ENCODE data around the gene GPR162. TPM values are rescaled to one million over a fixed set of nuclear protein-coding genes. Genes with fewer than 3 reads are reported as not detected.

The GPR162 gene
- total and polyA plus RNA-seq, 7 donors: 1.2 to 16.1 (median 7.3) TPM

DNA sequence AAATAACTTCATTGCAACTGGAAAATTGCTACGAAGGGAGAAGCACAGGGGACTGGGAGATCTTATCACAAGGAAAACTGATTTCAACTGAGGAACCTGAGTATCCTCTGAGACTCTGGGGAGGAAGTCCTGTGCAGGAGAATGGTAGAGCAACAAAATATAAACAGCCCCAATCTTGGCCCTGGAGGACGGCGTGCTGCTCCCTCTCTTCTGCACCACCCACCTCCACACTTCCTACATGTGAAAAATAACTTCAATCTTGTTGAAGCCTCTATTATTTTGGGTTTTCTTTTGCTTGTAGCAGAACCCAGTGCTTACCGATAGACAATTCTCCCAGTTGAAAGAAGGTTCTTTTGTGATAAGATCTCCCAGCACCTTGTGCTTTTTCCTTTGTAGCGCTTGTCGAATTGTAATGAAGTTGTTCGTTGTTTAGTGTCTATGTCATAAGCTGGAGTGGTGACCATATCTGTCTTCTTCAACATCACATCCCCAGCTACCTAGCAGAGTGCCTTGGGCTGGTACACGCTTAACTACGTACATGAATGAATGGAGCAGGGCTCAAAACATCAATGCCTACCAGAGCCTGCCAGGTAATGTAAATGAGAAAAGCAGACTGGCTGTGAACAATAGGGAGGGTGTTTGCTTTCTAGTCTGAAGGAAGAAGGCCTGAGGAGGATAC is 35.1 kb upstream of the GPR162 start:
- intact Hi-C loops (cut with DNase I): no loop called here
- TF ChIP-seq POLR2AphosphoS5 (IDR thresholded peaks at IDR 0.05): no peak
- no peaks in the 10 kb centered on the region for H3K4me1 ChIP-seq
- H3K27me3 ChIP-seq: no peaks in the 10 kb centered on the region
- H3K9me3 ChIP-seq: no peaks in the 10 kb centered on the region
- no peaks in the 10 kb centered on the region for H3K36me3 ChIP-seq
- no peak for DNase-seq
- no peak overlapping the region for H3K27ac ChIP-seq
- WGBS, 2 donors: 62 to 86% methylated on average over 9 of the region's 9 CpGs
- H3K4me3 ChIP-seq: no peak overlapping the region

DNA sequence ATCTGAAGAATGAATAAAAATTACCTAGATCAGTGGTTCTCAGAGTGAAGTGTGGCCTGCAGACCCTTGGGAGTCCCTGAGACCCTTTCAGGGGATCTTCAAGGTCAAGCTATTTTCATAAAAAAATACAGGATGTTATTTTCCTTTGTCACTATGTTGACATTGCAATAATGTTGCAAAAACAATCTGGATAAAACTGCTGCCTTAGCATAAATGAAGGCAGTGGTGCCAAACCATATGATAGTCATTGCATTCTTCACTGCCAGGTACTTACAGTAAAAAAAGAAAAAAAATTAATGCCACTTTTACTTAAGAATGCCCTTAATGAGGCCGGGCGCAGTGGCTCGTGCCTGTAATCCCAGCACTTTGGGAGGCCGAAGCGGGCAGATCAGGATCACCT is 34.3 kb upstream of the GPR162 start:
- H3K9me3 ChIP-seq: no peaks in the 10 kb centered on the region
- no peaks in the 10 kb centered on the region for H3K27me3 ChIP-seq
- intact Hi-C loops (cut with DNase I): no loop called here
- H3K4me3 ChIP-seq: no peak overlapping the region
- WGBS, 2 donors: 96 to 97% methylated on average over 5 of the region's 5 CpGs
- H3K4me1 ChIP-seq: no peaks in the 10 kb centered on the region
- TF ChIP-seq POLR2A (IDR thresholded peaks at IDR 0.05) (no peak), EP300 (IDR thresholded peaks at IDR 0.05) (no peak), POLR2AphosphoS5 (IDR thresholded peaks at IDR 0.05) (no peak)
- TF ChIP-seq, protein P1, sequence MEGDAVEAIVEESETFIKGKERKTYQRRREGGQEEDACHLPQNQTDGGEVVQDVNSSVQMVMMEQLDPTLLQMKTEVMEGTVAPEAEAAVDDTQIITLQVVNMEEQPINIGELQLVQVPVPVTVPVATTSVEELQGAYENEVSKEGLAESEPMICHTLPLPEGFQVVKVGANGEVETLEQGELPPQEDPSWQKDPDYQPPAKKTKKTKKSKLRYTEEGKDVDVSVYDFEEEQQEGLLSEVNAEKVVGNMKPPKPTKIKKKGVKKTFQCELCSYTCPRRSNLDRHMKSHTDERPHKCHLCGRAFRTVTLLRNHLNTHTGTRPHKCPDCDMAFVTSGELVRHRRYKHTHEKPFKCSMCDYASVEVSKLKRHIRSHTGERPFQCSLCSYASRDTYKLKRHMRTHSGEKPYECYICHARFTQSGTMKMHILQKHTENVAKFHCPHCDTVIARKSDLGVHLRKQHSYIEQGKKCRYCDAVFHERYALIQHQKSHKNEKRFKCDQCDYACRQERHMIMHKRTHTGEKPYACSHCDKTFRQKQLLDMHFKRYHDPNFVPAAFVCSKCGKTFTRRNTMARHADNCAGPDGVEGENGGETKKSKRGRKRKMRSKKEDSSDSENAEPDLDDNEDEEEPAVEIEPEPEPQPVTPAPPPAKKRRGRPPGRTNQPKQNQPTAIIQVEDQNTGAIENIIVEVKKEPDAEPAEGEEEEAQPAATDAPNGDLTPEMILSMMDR (IDR thresholded peaks at IDR 0.05): no peak
- H3K27ac ChIP-seq: no peak overlapping the region
- DNase-seq: no peak
- no peaks in the 10 kb centered on the region for H3K36me3 ChIP-seq

DNA sequence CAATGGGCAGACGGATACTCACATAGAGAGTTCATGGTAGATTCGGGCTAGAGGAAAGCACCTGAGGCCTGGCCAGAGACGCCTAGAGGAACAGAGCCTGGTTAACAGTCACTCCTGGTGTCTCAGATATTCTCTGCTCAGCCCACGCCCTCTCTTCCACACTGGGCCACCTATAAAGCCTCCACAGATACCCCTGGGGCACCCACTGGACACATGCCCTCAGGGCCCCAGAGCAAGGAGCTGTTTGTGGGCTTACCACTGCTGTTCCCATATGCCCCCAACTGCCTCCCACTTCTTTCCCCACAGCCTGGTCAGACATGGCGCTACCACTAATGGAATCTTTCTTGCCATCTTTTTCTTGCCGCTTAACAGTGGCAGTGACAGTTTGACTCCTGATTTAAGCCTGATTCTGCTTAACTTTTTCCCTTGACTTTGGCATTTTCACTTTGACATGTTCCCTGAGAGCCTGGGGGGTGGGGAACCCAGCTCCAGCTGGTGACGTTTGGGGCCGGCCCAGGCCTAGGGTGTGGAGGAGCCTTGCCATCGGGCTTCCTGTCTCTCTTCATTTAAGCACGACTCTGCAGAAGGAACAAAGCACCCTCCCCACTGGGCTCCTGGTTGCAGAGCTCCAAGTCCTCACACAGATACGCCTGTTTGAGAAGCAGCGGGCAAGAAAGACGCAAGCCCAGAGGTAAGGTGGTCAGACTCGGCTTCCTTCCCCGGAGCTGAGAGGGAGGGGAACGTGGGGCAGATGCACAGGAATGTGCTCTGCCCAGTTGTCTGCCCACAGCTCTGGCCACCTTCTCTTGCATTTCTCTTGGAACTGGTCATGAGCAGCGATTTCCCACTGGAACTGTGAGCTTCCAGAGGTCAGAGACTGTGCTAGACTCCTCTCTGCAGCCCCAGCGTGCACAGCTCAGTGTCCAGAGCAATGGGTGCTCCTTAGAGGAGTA is 32.4 kb upstream of the GPR162 start, which contains the start of gene CD4:
CD4 (plus strand) TSS at position 557 of the 953 bp plus-strand sequence. CDS start 10,611 bp downstream, outside the sequence.
- TF ChIP-seq EP300 (IDR thresholded peaks at IDR 0.05) (no peak), POLR2A (IDR thresholded peaks at IDR 0.05) (peak in 1 of 2 donors; percentile 25), POLR2AphosphoS5 (IDR thresholded peaks at IDR 0.05) (peak in 2 of 4 donors; percentile 40 to 41)
- WGBS, 2 donors: 52 to 60% methylated on average over 18 of the region's 18 CpGs
- H3K4me3 ChIP-seq: peak within 1 kb of the TSS in 3 of 4 donors; percentile 16 to 36 (median 24)

DNA sequence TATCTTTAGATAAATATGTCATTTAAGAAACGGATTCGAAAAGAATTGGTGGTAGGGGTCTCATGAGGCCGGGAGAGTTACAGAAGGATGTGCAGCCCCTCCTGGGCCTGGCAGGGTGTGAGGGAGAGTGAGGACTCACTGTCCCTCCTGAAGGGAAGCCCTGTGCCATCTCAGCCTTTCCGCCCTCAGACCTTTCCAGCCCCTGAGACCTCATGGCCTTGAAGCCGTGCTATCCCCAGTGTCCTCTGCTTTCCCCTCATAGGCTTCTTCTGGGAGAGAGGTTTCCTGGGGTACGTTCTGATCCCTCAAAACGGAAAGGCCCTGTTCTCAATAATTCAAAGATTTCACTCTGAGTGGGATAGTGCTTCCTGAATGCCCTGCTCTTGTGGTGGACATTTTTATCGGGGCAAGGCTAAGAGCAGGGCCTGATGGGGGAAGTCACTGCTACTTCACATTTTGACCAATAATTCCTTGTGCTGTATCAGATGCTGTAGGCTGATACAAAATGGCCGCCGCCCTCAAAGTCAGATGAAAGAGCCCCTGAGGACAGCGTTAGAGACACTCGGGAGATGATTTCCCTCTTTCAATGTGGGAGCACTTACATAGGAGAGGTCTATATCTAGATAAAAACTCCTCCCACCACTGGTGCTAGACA is 31.0 kb upstream of the GPR162 start:
- Histone ChIP-seq H3K36me3 (no peaks in the 10 kb centered on the region), H3K27me3 (no peaks in the 10 kb centered on the region), H3K9me3 (no peaks in the 10 kb centered on the region), H3K4me1 (no peaks in the 10 kb centered on the region), H3K4me3 (peak overlapping the region in 1 of 4 donors; percentile 36), H3K27ac (no peak overlapping the region)
- 76 to 83% methylated on average over 12 of the region's 12 CpGs for WGBS, 2 donors
- intact Hi-C loops (cut with DNase I): no loop called here
- no peak for DNase-seq
- TF ChIP-seq EP300 (IDR thresholded peaks at IDR 0.05) (no peak), POLR2A (IDR thresholded peaks at IDR 0.05) (no peak), POLR2AphosphoS5 (IDR thresholded peaks at IDR 0.05) (no peak)
- TF ChIP-seq, protein P1 (IDR thresholded peaks at IDR 0.05): no peak

More for the DNA sequence above, 32.4 kb upstream of the GPR162 start, which contains the start of gene CD4:
- peak within 1 kb of the TSS; percentile 30 to 43 (median 36) for H3K27ac ChIP-seq
- DNase-seq: no peak
- H3K27me3 ChIP-seq: no peaks in the 10 kb centered on the region
- intact Hi-C loops (cut with DNase I): no loop called here
- no peaks in the 10 kb centered on the region for H3K36me3 ChIP-seq
- H3K9me3 ChIP-seq: no peaks in the 10 kb centered on the region
- no peaks in the 10 kb centered on the region for H3K4me1 ChIP-seq

DNA sequence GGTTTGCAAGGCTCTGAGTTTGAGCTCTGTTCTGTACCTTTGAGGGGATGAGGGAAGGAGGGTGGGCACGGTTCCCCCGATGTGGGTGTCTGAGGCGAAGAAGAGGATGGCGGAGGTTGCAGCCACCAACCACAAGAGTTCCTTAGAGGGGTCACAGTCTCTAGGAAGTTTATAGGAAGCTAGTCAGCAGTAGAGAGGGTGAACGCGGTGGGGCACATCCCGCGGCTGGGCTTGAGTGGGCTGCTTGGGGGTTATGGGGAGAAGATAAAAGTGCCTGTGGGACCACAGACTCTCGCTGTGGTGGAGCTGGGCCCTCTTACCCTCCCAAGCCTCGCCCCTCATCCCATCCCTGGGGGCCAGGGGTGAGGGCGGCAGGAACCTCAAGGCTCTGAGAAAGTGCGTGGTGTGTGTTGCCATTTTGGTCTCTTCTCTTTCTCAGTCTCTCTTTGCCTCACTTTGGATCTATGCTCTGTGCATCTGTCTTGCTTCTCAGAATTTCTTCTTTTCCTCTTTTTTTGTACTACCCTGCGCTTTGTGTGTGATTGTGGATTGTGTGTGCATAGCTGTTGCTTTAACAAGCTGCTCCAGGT is 29.6 kb upstream of the GPR162 start:
- DNase-seq: no peak
- peak overlapping the region in 3 of 4 donors; percentile 26 to 37 (median 28) for H3K27ac ChIP-seq
- intact Hi-C loops (cut with DNase I): no loop called here
- WGBS, 2 donors: 55 to 77% methylated on average over 13 of the region's 13 CpGs
- no peaks in the 10 kb centered on the region for H3K36me3 ChIP-seq
- H3K9me3 ChIP-seq: no peaks in the 10 kb centered on the region
- TF ChIP-seq, protein P1 (IDR thresholded peaks at IDR 0.05): no peak
- no peak for TF ChIP-seq EP300 (IDR thresholded peaks at IDR 0.05)
- TF ChIP-seq POLR2A (IDR thresholded peaks at IDR 0.05): no peak
- no peak for TF ChIP-seq POLR2AphosphoS5 (IDR thresholded peaks at IDR 0.05)
- H3K4me1 ChIP-seq: no peaks in the 10 kb centered on the region
- no peaks in the 10 kb centered on the region for H3K27me3 ChIP-seq
- peak overlapping the region in 2 of 4 donors; percentile 5 to 17 for H3K4me3 ChIP-seq

Data from sigmoid colon (tissue), 7 donors.